ENCODE measurements around the gene KDM7A. TPM values are rescaled to one million over a fixed set of nuclear protein-coding genes. Genes with fewer than 3 reads are reported as not detected.

Gene KDM7A
- total RNA-seq, 4 donors from 2014 or later, result 21.9 to 84.2 (median 54.6) TPM

DNA sequence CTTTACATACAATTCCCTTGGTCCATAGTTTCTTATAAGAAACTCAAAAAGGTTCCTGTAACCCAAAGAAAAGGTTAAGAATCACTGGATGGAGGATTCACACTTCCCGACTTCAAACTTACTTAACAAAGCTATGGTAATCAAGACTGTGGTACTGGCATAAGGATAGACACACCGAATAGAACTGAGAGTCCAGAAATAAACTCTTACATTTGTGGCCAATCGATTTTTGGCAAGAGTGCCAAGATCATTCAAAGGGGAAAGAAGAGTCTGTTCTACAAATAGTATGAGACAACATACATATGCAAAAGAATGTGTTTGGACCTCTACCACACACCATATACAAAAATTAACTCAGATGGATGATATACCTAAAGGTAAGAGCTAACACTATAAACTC lies 32.8 kb downstream of the KDM7A start:
- no peak for TF ChIP-seq CTCF (IDR thresholded peaks at IDR 0.05)
- no peak for TF ChIP-seq EP300 (IDR thresholded peaks at IDR 0.05; ENCODE audit: low read depth)
- TF ChIP-seq POLR2AphosphoS5 (IDR thresholded peaks at IDR 0.05), result no peak
- no peaks in the 10 kb centered on the region for H3K27me3 ChIP-seq
- intact Hi-C loops (cut with DNase I; ENCODE audit: low total_unique reads), result no loop called here
- 68 to 90% methylated on average over 2 to 3 of the region's 3 CpGs for WGBS, 2 donors (ENCODE audit: low coverage in 1 of 2)
- no peak for DNase-seq
- no peaks in the 10 kb centered on the region for H3K36me3 ChIP-seq
- H3K9me3 ChIP-seq, result no peaks in the 10 kb centered on the region
- in situ Hi-C loops (cut with MboI; ENCODE audit: low pct_ligation_motif_present in 1 of 4, low pct_unique_long_range_greater_than_20kb in 1 of 4, low sequenced_read_pairs in 3 of 4), result no loop called here
- no peak overlapping the region for H3K4me3 ChIP-seq
- H3K27ac ChIP-seq, result no peak overlapping the region
- H3K4me1 ChIP-seq, result peaks cover 5 to 38% (median 16%) of the 10 kb centered on the region in 4 donors

DNA sequence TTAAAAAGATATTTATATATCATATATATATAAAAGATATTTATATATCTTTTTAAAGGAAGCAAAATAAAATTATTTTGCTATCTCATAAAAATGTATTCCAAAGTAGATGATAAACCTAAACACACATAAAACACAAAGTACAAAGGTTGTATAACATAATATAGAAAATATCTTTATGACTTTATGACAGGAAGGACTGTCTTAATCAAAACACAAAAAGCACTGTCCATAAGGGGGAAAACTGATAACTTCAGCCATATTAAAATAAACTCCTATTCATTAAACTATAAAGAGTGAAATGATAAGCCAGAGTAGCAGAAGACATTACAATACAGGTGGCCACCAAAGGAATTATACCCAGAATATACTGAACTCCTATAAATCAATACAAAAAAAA lies 34.8 kb downstream of the KDM7A start:
- H3K4me1 ChIP-seq, result peaks cover 5 to 38% (median 16%) of the 10 kb centered on the region in 4 donors
- intact Hi-C loops (cut with DNase I; ENCODE audit: low total_unique reads) (no loop called here), in situ Hi-C loops (cut with MboI; ENCODE audit: low pct_ligation_motif_present in 1 of 4, low pct_unique_long_range_greater_than_20kb in 1 of 4, low sequenced_read_pairs in 3 of 4) (no loop called here)
- no peak overlapping the region for H3K4me3 ChIP-seq
- H3K27ac ChIP-seq, result peak overlapping the region in 1 of 4 donors; percentile 19
- H3K27me3 ChIP-seq, result no peaks in the 10 kb centered on the region
- H3K9me3 ChIP-seq, result no peaks in the 10 kb centered on the region
- no peaks in the 10 kb centered on the region for H3K36me3 ChIP-seq
- no peak for DNase-seq
- TF ChIP-seq POLR2AphosphoS5 (IDR thresholded peaks at IDR 0.05) (no peak), EP300 (IDR thresholded peaks at IDR 0.05; ENCODE audit: low read depth) (no peak), POLR2A (IDR thresholded peaks at IDR 0.05) (no peak), CTCF (IDR thresholded peaks at IDR 0.05) (no peak)

- in situ Hi-C loops (cut with MboI; ENCODE audit: low pct_ligation_motif_present in 1 of 4, low pct_unique_long_range_greater_than_20kb in 1 of 4, low sequenced_read_pairs in 3 of 4) (no loop called here), intact Hi-C loops (cut with DNase I; ENCODE audit: low total_unique reads) (no loop called here)
- H3K9me3 ChIP-seq, result no peaks in the 10 kb centered on the region
- H3K36me3 ChIP-seq, result no peaks in the 10 kb centered on the region
- no peak for DNase-seq
- 89 to 90% methylated on average over 3 of the region's 3 CpGs for WGBS, 2 donors (ENCODE audit: low coverage in 1 of 2)
- no peaks in the 10 kb centered on the region for H3K27me3 ChIP-seq
- no peak overlapping the region for H3K4me3 ChIP-seq
- H3K4me1 ChIP-seq, result peaks cover 5 to 38% (median 16%) of the 10 kb centered on the region in 4 donors
- H3K27ac ChIP-seq, result no peak overlapping the region
- no peak for TF ChIP-seq EP300 (IDR thresholded peaks at IDR 0.05; ENCODE audit: low read depth)
- TF ChIP-seq POLR2AphosphoS5 (IDR thresholded peaks at IDR 0.05), result no peak
- no peak for TF ChIP-seq CTCF (IDR thresholded peaks at IDR 0.05)
- TF ChIP-seq POLR2A (IDR thresholded peaks at IDR 0.05), result no peak
Observed at GRCh38 chr7:140141256-140141655, 35.5 kb downstream of the KDM7A start.

- in situ Hi-C loops (cut with MboI; ENCODE audit: low pct_ligation_motif_present in 1 of 4, low pct_unique_long_range_greater_than_20kb in 1 of 4, low sequenced_read_pairs in 3 of 4) (no loop called here), intact Hi-C loops (cut with DNase I; ENCODE audit: low total_unique reads) (no loop called here)
- no peaks in the 10 kb centered on the region for H3K27me3 ChIP-seq
- no peak for DNase-seq
- TF ChIP-seq EP300 (IDR thresholded peaks at IDR 0.05; ENCODE audit: low read depth) (no peak), CTCF (IDR thresholded peaks at IDR 0.05) (no peak), POLR2A (IDR thresholded peaks at IDR 0.05) (no peak), POLR2AphosphoS5 (IDR thresholded peaks at IDR 0.05) (no peak)
- H3K9me3 ChIP-seq, result no peaks in the 10 kb centered on the region
- H3K36me3 ChIP-seq, result peaks cover 0 to 12% (median 0%) of the 10 kb centered on the region in 4 donors
- H3K4me1 ChIP-seq, result peaks cover 0 to 16% (median 10%) of the 10 kb centered on the region in 4 donors
- H3K4me3 ChIP-seq, result no peak overlapping the region
- H3K27ac ChIP-seq, result no peak overlapping the region
- WGBS, 2 donors (ENCODE audit: low coverage in 1 of 2), result 81% methylated on average over 2 of the region's 2 CpGs
Observed at GRCh38 chr7:140137078-140137477, 39.7 kb downstream of the KDM7A start.

All from transverse colon (tissue), 4 donors.